CD4-positive, alpha-beta memory T cell (primary cell): ENCODE data around the gene TAOK3. TPM values are rescaled to one million over a fixed set of nuclear protein-coding genes. Genes with fewer than 3 reads are reported as not detected.
A peak's percentile ranks its signal among the peaks of the same experiment; 100 is the strongest.

Experiments used
- CTCF ChIA-PET: fragments of 350-600 bp; sonication (Branson Sonifier 250); formaldehyde crosslinking; loops from one replicate; lab custom pipeline; 2021; ENCODE audit warnings: inconsistent platforms; ENCODE audit not compliant: partially characterized antibody; lab: Charles Lee
- POLR2A ChIA-PET: fragments of 350-600 bp; sonication (Branson Sonifier 250); formaldehyde crosslinking; loops from one replicate; lab custom pipeline; 2021; ENCODE audit not compliant: partially characterized antibody; lab: Charles Lee
- DNase-seq, 5 donors: peaks; one replicate each; pipeline versions ENCODE4 v3.0.0 to v3.0.0-alpha.2; 2020 to 2022; ENCODE audit warnings: mixed read lengths in 1 of 5
- H3K27ac ChIP-seq: one replicate; pipeline ENCODE4 v1.7.0; 2013; ENCODE audit warnings: low read depth, low read length
- H3K27me3 ChIP-seq: 2 replicates; pipeline ENCODE4 v1.7.0; 2013; ENCODE audit warnings: mild to moderate bottlenecking, low read length, moderate library complexity; ENCODE audit not compliant: insufficient read depth
- H3K36me3 ChIP-seq: 2 replicates; pipeline ENCODE4 v1.7.0; 2013; ENCODE audit warnings: mild to moderate bottlenecking, low read length, moderate library complexity; ENCODE audit not compliant: insufficient read depth
- H3K4me1 ChIP-seq: 2 replicates; pipeline ENCODE4 v1.7.0; 2013; ENCODE audit warnings: mild to moderate bottlenecking, low read length, moderate library complexity; ENCODE audit not compliant: insufficient read depth
- H3K4me3 ChIP-seq, 2 donors: one replicate each; pipeline ENCODE4 v1.7.0; 2013; ENCODE audit warnings: low read length in 2 of 2, mild to moderate bottlenecking in 1 of 2
- H3K9me3 ChIP-seq, 2 donors: one replicate each; pipeline ENCODE4 v1.7.0; 2013; ENCODE audit warnings: low read length in 2 of 2, control low read depth in 1 of 2; ENCODE audit not compliant: control insufficient read depth in 1 of 2
- H3K27ac Mint-ChIP-seq, 7 donors: one replicate each; pipeline ENCODE4 v1.8.0; 2020 to 2021; ENCODE audit warnings: mixed read lengths in 7 of 7, mild to moderate bottlenecking in 6 of 7, inconsistent platforms in 3 of 7, moderate library complexity in 3 of 7
- H3K27me3 Mint-ChIP-seq, 2 donors: one replicate each; pipeline ENCODE4 v1.8.0; 2020 to 2021; ENCODE audit warnings: mixed read lengths in 2 of 2
- H3K36me3 Mint-ChIP-seq, 2 donors: one replicate each; pipeline ENCODE4 v1.8.0; 2020 to 2021; ENCODE audit warnings: mixed read lengths in 2 of 2, inconsistent platforms in 1 of 2, mild to moderate bottlenecking in 1 of 2
- H3K4me1 Mint-ChIP-seq, 4 donors: one replicate each; pipeline ENCODE4 v1.8.0; 2020 to 2021; ENCODE audit warnings: mixed read lengths in 4 of 4, mild to moderate bottlenecking in 1 of 4
- H3K4me3 Mint-ChIP-seq, 8 donors: one replicate each; pipeline ENCODE4 v1.8.0; 2020 to 2021; ENCODE audit warnings: mixed read lengths in 8 of 8, mild to moderate bottlenecking in 7 of 8, moderate library complexity in 6 of 8, inconsistent platforms in 3 of 8
- H3K9me3 Mint-ChIP-seq, 8 donors: one replicate each; pipeline ENCODE4 v1.8.0; 2020 to 2021; ENCODE audit warnings: mixed read lengths in 8 of 8, mild to moderate bottlenecking in 5 of 8, inconsistent platforms in 3 of 8, moderate library complexity in 1 of 8
- intact Hi-C: fragments of 100-400 bp; cut with micrococcal nuclease; formaldehyde crosslinking; loops from one replicate; pipeline ENCODE4 v1.15.1; 2023
- polyA plus RNA-seq, 2 donors: library from polyadenylated mRNA; unstranded; fragments of 300-500 nt; fragmentation: Illumina TruSeq; gene quantifications; one replicate each; pipeline ENCODE4 v1.2.3, GENCODE V29; 2021
- total RNA-seq, 2 experiments: library from RNA; stranded (reverse); gene quantifications; one replicate each; pipeline ENCODE4 v1.2.3, GENCODE V29; 2021

The TAOK3 gene
- total and polyA plus RNA-seq, 4 experiments from 2014 or later: 47.9 to 141 (median 75.4) TPM

DNA sequence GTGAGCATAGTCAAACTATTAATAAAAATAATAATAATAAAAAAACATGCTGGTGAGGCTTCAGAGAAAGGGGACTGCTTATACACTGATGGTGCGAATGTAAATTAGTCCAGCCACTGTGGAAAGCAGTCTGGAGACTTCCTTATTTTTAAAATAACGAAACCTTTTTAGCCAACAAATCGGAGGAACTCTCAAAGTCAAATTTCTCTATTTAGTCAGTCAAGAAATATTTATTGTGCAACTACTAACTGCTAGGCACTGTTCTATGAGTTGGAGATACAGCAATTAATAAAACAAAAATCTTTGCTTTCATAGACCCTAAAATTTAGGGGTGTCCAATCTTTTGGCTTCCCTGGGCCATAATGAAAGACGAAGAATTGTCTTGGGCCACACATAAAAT is 10.8 kb downstream of the TAOK3 start:
- intact Hi-C loops: no loop called here

GRCh38 chr12:118361092-118361404 is 11.7 kb downstream of the TAOK3 start:
- no peak overlapping the region for H3K4me3 ChIP-seq
- H3K4me1 ChIP-seq: peaks cover 31% of the 10 kb centered on the region
- Mint-ChIP-seq H3K27ac (no peak overlapping the region), H3K4me1 (peaks cover 24 to 51% (median 37%) of the 10 kb centered on the region in 4 donors), H3K36me3 (peaks cover 0 to 4% of the 10 kb centered on the region in 2 donors), H3K4me3 (no peak overlapping the region), H3K27me3 (no peaks in the 10 kb centered on the region), H3K9me3 (peaks cover 0 to 1% (median 0%) of the 10 kb centered on the region in 8 donors)
- POLR2A ChIA-PET: no interaction called here
- H3K27me3 ChIP-seq: no peaks in the 10 kb centered on the region
- H3K36me3 ChIP-seq: no peaks in the 10 kb centered on the region
- CTCF ChIA-PET: interaction anchor here (7.3 kb wide), 1 partner anchor 16 kb away, joined by 119 read pairs; the partner anchor contains the start of gene SUDS3
- intact Hi-C loops: no loop called here
- no peak for DNase-seq
- H3K27ac ChIP-seq: no peak overlapping the region
- no peaks in the 10 kb centered on the region for H3K9me3 ChIP-seq

More for the DNA sequence above, 10.8 kb downstream of the TAOK3 start:
- Mint-ChIP-seq H3K27ac (no peak overlapping the region), H3K9me3 (peaks cover 0 to 1% (median 0%) of the 10 kb centered on the region in 8 donors), H3K4me1 (peaks cover 21 to 42% (median 32%) of the 10 kb centered on the region in 4 donors), H3K36me3 (peaks cover 0 to 4% of the 10 kb centered on the region in 2 donors), H3K4me3 (no peak overlapping the region), H3K27me3 (no peaks in the 10 kb centered on the region)
- Histone ChIP-seq H3K4me1 (peaks cover 25% of the 10 kb centered on the region), H3K4me3 (no peak overlapping the region), H3K36me3 (no peaks in the 10 kb centered on the region), H3K27me3 (no peaks in the 10 kb centered on the region), H3K27ac (no peak overlapping the region), H3K9me3 (no peaks in the 10 kb centered on the region)
- POLR2A ChIA-PET: no interaction called here
- CTCF ChIA-PET: interaction anchor here (0.6 to 1.6 kb wide), 2 partner anchors 14 to 16 kb away, joined by 3 to 5 read pairs; partner anchors contain the start of gene SUDS3
- no peak for DNase-seq

DNA sequence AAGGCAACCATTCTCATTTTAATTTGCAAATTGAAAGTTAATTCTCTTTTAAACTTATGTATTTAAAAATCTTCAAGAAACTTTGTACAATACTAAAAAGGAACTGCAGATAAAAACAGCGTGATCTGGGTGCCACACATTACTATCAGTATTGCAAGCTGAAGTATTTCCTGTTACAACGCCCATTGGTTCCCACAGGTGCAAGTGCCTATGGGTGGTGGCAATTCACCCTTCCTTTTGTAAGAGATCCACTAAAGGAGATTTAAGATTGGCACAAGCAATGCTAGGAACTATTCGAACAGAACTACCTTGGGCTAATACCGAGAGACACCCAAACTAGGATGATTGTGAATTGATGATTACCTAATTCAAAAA is 13.2 kb downstream of the TAOK3 start:
- Histone ChIP-seq H3K36me3 (no peaks in the 10 kb centered on the region), H3K27ac (peak overlapping the region; percentile 54), H3K4me3 (peak overlapping the region; percentile 15 to 56), H3K27me3 (no peaks in the 10 kb centered on the region), H3K9me3 (no peaks in the 10 kb centered on the region), H3K4me1 (peaks cover 41% of the 10 kb centered on the region)
- Mint-ChIP-seq H3K4me3 (peak overlapping the region; percentile 86 to 98 (median 93)), H3K9me3 (peaks cover 0 to 1% (median 0%) of the 10 kb centered on the region in 8 donors), H3K27ac (peak overlapping the region; percentile 79 to 94 (median 88)), H3K27me3 (no peaks in the 10 kb centered on the region), H3K36me3 (peaks cover 5 to 10% of the 10 kb centered on the region in 2 donors), H3K4me1 (peaks cover 28 to 57% (median 42%) of the 10 kb centered on the region in 4 donors)
- intact Hi-C loops: loop anchor here (1.0 to 5.0 kb wide), 4 partner anchors 14 to 177 kb away; no protein-coding TSS in a partner anchor
- CTCF ChIA-PET: interaction anchor here (0.9 to 7.3 kb wide), 7 partner anchors 9 to 239 kb away, joined by 3 to 119 read pairs (median 3); partner anchors contain the start of genes SUDS3 and TAOK3
- POLR2A ChIA-PET: interaction anchor here (0.7 to 4.8 kb wide), 9 partner anchors 8 to 299 kb away, joined by 3 to 61 read pairs (median 4); partner anchors contain the start of genes SUDS3, TAOK3 and WSB2
- peak; percentile 28 to 58 (median 35) for DNase-seq

GRCh38 chr12:118358612-118359540 is 13.8 kb downstream of the TAOK3 start:
- Mint-ChIP-seq H3K27me3 (no peaks in the 10 kb centered on the region), H3K4me3 (peak overlapping the region; percentile 86 to 98 (median 93)), H3K9me3 (no peaks in the 10 kb centered on the region), H3K27ac (peak overlapping the region; percentile 79 to 94 (median 88)), H3K4me1 (peaks cover 25 to 60% (median 44%) of the 10 kb centered on the region in 4 donors), H3K36me3 (peaks cover 7 to 15% of the 10 kb centered on the region in 2 donors)
- H3K4me3 ChIP-seq: peak overlapping the region; percentile 15 to 56
- CTCF ChIA-PET: interaction anchor here (0.8 to 7.3 kb wide), 11 partner anchors 8 to 238 kb away, joined by 3 to 119 read pairs (median 3); partner anchors contain the start of genes SUDS3 and TAOK3
- H3K36me3 ChIP-seq: no peaks in the 10 kb centered on the region
- intact Hi-C loops: loop anchor here (1.0 to 5.0 kb wide), 4 partner anchors 14 to 177 kb away; no protein-coding TSS in a partner anchor
- POLR2A ChIA-PET: interaction anchor here (0.7 to 4.8 kb wide), 11 partner anchors 8 to 298 kb away, joined by 3 to 61 read pairs (median 4); partner anchors contain the start of genes SUDS3, TAOK3 and WSB2
- H3K27ac ChIP-seq: peak overlapping the region; percentile 54
- peaks cover 41% of the 10 kb centered on the region for H3K4me1 ChIP-seq
- H3K9me3 ChIP-seq: no peaks in the 10 kb centered on the region
- DNase-seq: peak in 2 of 5 donors; percentile 9 to 11
- no peaks in the 10 kb centered on the region for H3K27me3 ChIP-seq

- H3K36me3 Mint-ChIP-seq: peaks cover 5 to 20% of the 10 kb centered on the region in 2 donors
- H3K4me1 Mint-ChIP-seq: peaks cover 28 to 65% (median 48%) of the 10 kb centered on the region in 4 donors
- Histone ChIP-seq H3K4me3 (peak overlapping the region; percentile 15 to 56), H3K4me1 (peaks cover 41% of the 10 kb centered on the region), H3K27me3 (no peaks in the 10 kb centered on the region), H3K9me3 (no peaks in the 10 kb centered on the region), H3K36me3 (no peaks in the 10 kb centered on the region), H3K27ac (peak overlapping the region; percentile 28)
- H3K27me3 Mint-ChIP-seq: no peaks in the 10 kb centered on the region
- ChIA-PET POLR2A (interaction anchor here (1.1 to 4.8 kb wide), 5 partner anchors 13 to 221 kb away, joined by 3 to 61 read pairs (median 6); partner anchors contain the start of genes SUDS3 and TAOK3), CTCF (interaction anchor here (0.7 to 7.3 kb wide), 9 partner anchors 9 to 176 kb away, joined by 3 to 119 read pairs (median 4); partner anchors contain the start of genes SUDS3 and TAOK3)
- intact Hi-C loops: loop anchor here (5.0 kb wide), 3 partner anchors 41 to 176 kb away; no protein-coding TSS in a partner anchor
- no peaks in the 10 kb centered on the region for H3K9me3 Mint-ChIP-seq
- no peak for DNase-seq
- H3K4me3 Mint-ChIP-seq: peak overlapping the region; percentile 63 to 96 (median 86)
- peak overlapping the region in 5 of 7 donors; percentile 74 to 93 (median 79) for H3K27ac Mint-ChIP-seq
These were observed 14.7 kb downstream of the TAOK3 start for GRCh38 chr12:118358008-118358359.

- POLR2A ChIA-PET: interaction anchor here (1.1 to 4.8 kb wide), 5 partner anchors 14 to 221 kb away, joined by 3 to 61 read pairs (median 6); partner anchors contain the start of genes SUDS3 and TAOK3
- Mint-ChIP-seq H3K4me3 (peak overlapping the region; percentile 63 to 94 (median 82)), H3K9me3 (no peaks in the 10 kb centered on the region), H3K27me3 (no peaks in the 10 kb centered on the region), H3K27ac (peak overlapping the region; percentile 74 to 93 (median 86)), H3K36me3 (peaks cover 5 to 22% of the 10 kb centered on the region in 2 donors), H3K4me1 (peaks cover 29 to 67% (median 49%) of the 10 kb centered on the region in 4 donors)
- H3K27ac ChIP-seq: peak overlapping the region; percentile 28
- no peaks in the 10 kb centered on the region for H3K36me3 ChIP-seq
- peaks cover 41% of the 10 kb centered on the region for H3K4me1 ChIP-seq
- no peaks in the 10 kb centered on the region for H3K9me3 ChIP-seq
- H3K4me3 ChIP-seq: peak overlapping the region; percentile 15 to 56
- DNase-seq: peak; percentile 60 to 78 (median 64)
- no peaks in the 10 kb centered on the region for H3K27me3 ChIP-seq
- CTCF ChIA-PET: interaction anchor here (0.5 to 7.3 kb wide), 7 partner anchors 13 to 175 kb away, joined by 3 to 119 read pairs (median 4); partner anchors contain the start of genes SUDS3 and TAOK3
- intact Hi-C loops: loop anchor here (5.0 kb wide), 3 partner anchors 40 to 175 kb away; no protein-coding TSS in a partner anchor
These were observed 15.3 kb downstream of the TAOK3 start for GRCh38 chr12:118357257-118358007.
